ENCODE results near the gene CD38.
"Not testable (repeated sequence)": the region's sequence is repeated elsewhere in the genome, so short reads cannot be mapped to it uniquely, and the experiment has no call there.

Gene CD38

DNA sequence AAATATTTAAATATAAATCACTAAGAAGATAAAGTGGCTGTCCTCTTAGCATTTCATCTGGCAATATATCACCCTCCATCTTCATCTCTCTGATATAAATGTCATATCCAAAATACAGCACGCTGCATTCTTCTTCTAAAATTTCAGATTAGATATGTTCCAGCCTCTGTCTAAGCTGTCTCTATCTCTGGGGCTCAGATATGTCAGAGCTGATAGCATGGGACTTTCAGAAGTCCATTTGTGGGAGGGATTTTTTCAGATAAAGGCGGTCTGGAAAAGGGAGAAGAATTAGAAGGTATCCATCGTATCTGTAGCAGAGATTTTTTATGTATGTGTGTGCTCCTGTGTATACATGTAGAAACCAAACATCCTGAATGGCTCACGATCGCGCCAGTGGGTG, 25.0 kb upstream of the CD38 start:
- no peak for TF ChIP-seq CTCF (conservative IDR thresholded peaks at IDR 0.05; ENCODE audit: low read depth, low read length)
- H3K4me3 ChIP-seq (ENCODE audit: low read length) = no peak overlapping the region
- DNase-seq (ENCODE audit: low read depth) = no peak

GRCh38 chr4:15753786-15754185, 24.3 kb upstream of the CD38 start:
- no peak overlapping the region for H3K4me3 ChIP-seq (ENCODE audit: low read length)
- no peak for DNase-seq (ENCODE audit: low read depth)
- no peak for TF ChIP-seq CTCF (conservative IDR thresholded peaks at IDR 0.05; ENCODE audit: low read depth, low read length)

DNA sequence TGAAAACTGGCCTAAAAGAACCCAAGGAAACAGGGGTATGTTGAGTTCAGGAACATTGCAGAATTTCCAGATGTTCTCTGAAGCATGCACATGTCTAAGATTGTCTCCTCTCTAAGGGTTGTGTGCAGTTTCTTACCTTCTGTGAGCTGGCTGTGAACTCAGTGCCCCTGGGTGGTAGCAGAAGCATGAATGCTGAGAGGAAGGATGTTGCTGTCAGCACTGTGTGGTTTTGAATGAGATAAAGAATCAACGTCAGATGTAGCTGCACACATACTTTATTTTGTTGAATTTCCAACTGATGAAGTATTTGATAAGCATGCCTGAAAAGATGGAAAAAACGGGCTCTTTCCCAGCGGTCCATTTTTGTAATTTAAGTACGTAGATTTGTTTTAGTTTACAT, 23.8 kb upstream of the CD38 start:
- H3K4me3 ChIP-seq (ENCODE audit: low read length) = no peak overlapping the region
- DNase-seq (ENCODE audit: low read depth) = no peak
- TF ChIP-seq CTCF (conservative IDR thresholded peaks at IDR 0.05; ENCODE audit: low read depth, low read length) = no peak

GRCh38 chr4:15755321-15756155, 22.6 kb upstream of the CD38 start:
- H3K4me3 ChIP-seq (ENCODE audit: low read length) = no peak overlapping the region
- peak; percentile 64 for DNase-seq (ENCODE audit: low read depth)
- TF ChIP-seq CTCF (conservative IDR thresholded peaks at IDR 0.05; ENCODE audit: low read depth, low read length) = no peak

DNA sequence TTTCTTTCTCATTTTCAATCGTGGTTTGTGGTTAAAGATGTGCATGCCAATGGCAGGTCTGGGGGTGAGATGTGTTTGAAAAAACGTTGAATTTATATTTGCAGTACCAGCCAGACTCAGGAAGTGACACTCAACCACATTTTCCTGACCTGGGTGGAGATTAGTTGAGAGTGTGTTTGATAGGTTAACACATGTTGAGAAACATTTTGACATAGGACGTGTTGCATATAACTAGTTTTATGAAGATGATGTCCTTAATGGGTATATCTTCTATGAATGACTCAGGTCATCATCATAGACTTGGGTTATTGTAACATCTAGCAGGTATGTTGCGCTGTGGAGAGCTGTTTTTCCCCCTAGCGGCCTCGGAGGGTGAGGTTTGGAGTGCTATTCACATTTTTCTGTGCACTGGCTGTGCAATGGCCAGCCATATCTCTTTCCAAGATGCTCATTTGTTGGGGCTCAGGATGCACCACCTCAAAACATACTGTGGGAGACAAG, 21.7 kb upstream of the CD38 start:
- DNase-seq (ENCODE audit: low read depth) = no peak
- peak; percentile 12 for TF ChIP-seq CTCF (conservative IDR thresholded peaks at IDR 0.05; ENCODE audit: low read depth, low read length)
- H3K4me3 ChIP-seq (ENCODE audit: low read length) = no peak overlapping the region

DNA sequence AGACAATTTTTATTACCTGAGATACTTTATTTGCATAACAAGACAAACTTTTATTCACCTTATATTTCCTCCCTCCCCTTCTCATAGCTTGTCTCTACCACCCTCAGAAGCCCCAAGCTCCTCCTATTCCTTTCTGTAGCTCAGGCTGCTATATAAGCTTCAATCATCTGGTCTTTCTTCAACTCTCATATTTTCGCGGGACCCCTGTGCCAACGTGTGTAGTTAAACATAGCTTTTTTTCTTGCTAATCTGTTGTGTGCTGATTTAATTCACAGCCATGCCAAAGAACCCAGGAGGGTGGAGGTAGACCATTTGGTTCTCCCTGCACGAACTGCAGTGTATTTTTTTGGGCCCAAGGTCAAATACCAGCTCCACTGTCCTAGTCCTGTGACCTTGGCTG, 21.1 kb upstream of the CD38 start:
- TF ChIP-seq CTCF (conservative IDR thresholded peaks at IDR 0.05; ENCODE audit: low read depth, low read length) = no peak
- no peak for DNase-seq (ENCODE audit: low read depth)
- no peak overlapping the region for H3K4me3 ChIP-seq (ENCODE audit: low read length)

DNA sequence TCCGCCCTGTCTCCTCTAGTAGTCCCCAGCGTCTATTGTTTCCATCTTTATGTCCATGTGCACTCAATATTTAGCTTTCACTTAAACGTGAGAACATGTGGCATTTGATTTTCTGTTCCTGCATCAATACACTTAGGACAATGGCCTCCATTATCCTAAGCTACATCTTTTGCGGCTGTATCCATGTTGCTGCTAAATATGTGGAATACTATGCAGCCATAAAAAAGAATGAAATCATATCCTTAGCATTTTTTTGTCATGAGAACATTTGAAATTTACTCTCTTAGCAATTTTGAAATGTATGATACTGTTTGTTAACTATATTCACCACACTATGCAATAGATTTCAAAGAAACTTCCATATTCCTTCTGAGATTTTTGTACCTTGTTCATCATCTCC, 19.8 kb upstream of the CD38 start:
- DNase-seq (ENCODE audit: low read depth) = no peak

DNA sequence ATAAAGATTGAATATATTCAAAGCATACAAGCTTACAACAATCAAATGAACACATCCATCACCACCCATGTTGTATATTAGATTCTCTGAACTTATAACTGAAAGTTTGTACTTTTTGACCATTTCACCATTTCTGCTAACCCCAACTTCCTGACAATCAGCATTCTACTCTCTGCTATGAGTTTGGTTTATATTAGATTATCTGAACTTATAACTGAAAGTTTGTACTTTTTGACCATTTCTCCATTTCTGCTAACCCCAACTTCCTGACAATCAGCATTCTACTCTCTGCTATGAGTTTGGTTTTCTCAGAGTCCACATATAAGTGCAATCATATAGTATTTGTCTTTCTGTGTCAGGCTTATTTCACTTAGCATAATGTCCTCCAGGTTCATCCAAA, 15.7 kb upstream of the CD38 start:
- DNase-seq (ENCODE audit: low read depth); H3K4me3 ChIP-seq (ENCODE audit: low read length): not testable (repeated sequence)

More for the DNA sequence above, 19.8 kb upstream of the CD38 start:
- no peak for TF ChIP-seq CTCF (conservative IDR thresholded peaks at IDR 0.05; ENCODE audit: low read depth, low read length)
- no peak overlapping the region for H3K4me3 ChIP-seq (ENCODE audit: low read length)

Data from retinal pigment epithelial cell (primary cell).